IMR-90 (cell line): Measurements from ENCODE around the gene USP16. TPM values are rescaled to one million over a fixed set of nuclear protein-coding genes. Genes with fewer than 3 reads are reported as not detected.

Experiments
- ATAC-seq: fragments of 200-7000 bp; cut with Tn5 transposase; 2 replicates; pipeline ENCODE4 v1.9.1; 2020; ENCODE audit warnings: low read depth, mild to moderate bottlenecking, moderate library complexity
- BruUV-seq: library from RNA; stranded (reverse); fragments of 400-500 nt; replicated peaks from 2 replicates; lab custom pipeline; 2021; lab: Mats Ljungman, UMichigan
- CTCF ChIA-PET: fragments of 300-600 bp; formaldehyde crosslinking; extraction: SDS; loops from one replicate; lab custom pipeline; 2021; ENCODE audit warnings: antibody characterized with exemption; lab: Yijun Ruan, JAX
- POLR2A ChIA-PET: fragments of 300-600 bp; sonication (Branson Sonifier 250); formaldehyde crosslinking; loops from one replicate; lab custom pipeline; 2022; ENCODE audit warnings: antibody characterized with exemption; ENCODE audit not compliant: unreplicated experiment; lab: Charles Lee
- DNase-seq: peaks from one replicate; pipeline ENCODE4 v3.0.0; 2013
- H2AFZ ChIP-seq: replicated peaks from 2 replicates; pipeline ENCODE3; 2013; ENCODE audit warnings: low read length, mild to moderate bottlenecking; ENCODE audit not compliant: poor library complexity
- H2AK5ac ChIP-seq: 2 replicates; pipeline ENCODE4 v1.6.1; 2013; ENCODE audit warnings: low read depth, low read length, inconsistent platforms
- H2AK9ac ChIP-seq: replicated peaks from 2 replicates; pipeline ENCODE3; 2013; ENCODE audit warnings: mild to moderate bottlenecking, low read depth, low read length, moderate library complexity; ENCODE audit not compliant: poor library complexity
- H2BK120ac ChIP-seq: 2 replicates; pipeline ENCODE4 v1.6.1; 2013; ENCODE audit warnings: low read depth, low read length, inconsistent platforms
- H2BK15ac ChIP-seq: 3 replicates; pipeline ENCODE4 v1.6.1; 2013; ENCODE audit warnings: low read depth, low read length, inconsistent platforms
- H2BK20ac ChIP-seq: 2 replicates; pipeline ENCODE4 v1.6.1; 2013; ENCODE audit warnings: low read depth, mild to moderate bottlenecking, inconsistent platforms, low read length, moderate library complexity
- H2BK5ac ChIP-seq: 2 replicates; pipeline ENCODE4 v1.6.1; 2013; ENCODE audit warnings: mild to moderate bottlenecking, low read depth, low read length, inconsistent platforms; ENCODE audit not compliant: poor library complexity, severe bottlenecking
- H3K14ac ChIP-seq: replicated peaks from 2 replicates; pipeline ENCODE4 v1.6.1; 2013; ENCODE audit warnings: low read depth, low read length, inconsistent platforms
- H3K18ac ChIP-seq: 2 replicates; pipeline ENCODE4 v1.6.1; 2013; ENCODE audit warnings: low read depth, low read length, control low read depth
- H3K23ac ChIP-seq: 2 replicates; pipeline ENCODE4 v1.6.1; 2013; ENCODE audit warnings: low read depth, low read length, inconsistent platforms
- H3K27ac ChIP-seq: 2 replicates; pipeline ENCODE4 v1.5.1; 2013; ENCODE audit warnings: mild to moderate bottlenecking, control low read depth, low read length; ENCODE audit not compliant: insufficient read depth
- H3K27me3 ChIP-seq: 2 replicates; pipeline ENCODE4 v1.6.1; 2013; ENCODE audit warnings: low read length; ENCODE audit not compliant: control insufficient read depth, insufficient read depth
- H3K36me3 ChIP-seq: 2 replicates; pipeline ENCODE4 v1.6.1; 2013; ENCODE audit warnings: low read length, mixed read lengths; ENCODE audit not compliant: control insufficient read depth, insufficient read depth
- H3K4ac ChIP-seq: 2 replicates; pipeline ENCODE4 v1.6.1; 2013; ENCODE audit warnings: low read depth, low read length, inconsistent platforms
- H3K4me1 ChIP-seq: 2 replicates; pipeline ENCODE4 v1.6.1; 2013; ENCODE audit warnings: low read length, mixed read lengths; ENCODE audit not compliant: control insufficient read depth, insufficient read depth
- H3K4me2 ChIP-seq: 2 replicates; pipeline ENCODE4 v1.6.1; 2013; ENCODE audit warnings: low read depth, mild to moderate bottlenecking, control low read depth, low read length, moderate library complexity
- H3K4me3 ChIP-seq: 2 replicates; pipeline ENCODE4 v1.5.1; 2013; ENCODE audit warnings: low read depth, mild to moderate bottlenecking, control low read depth, low read length, moderate library complexity; ENCODE audit not compliant: insufficient read depth
- H3K56ac ChIP-seq: 2 replicates; pipeline ENCODE4 v1.6.1; 2013; ENCODE audit warnings: low read length, inconsistent platforms; ENCODE audit not compliant: insufficient read depth; ENCODE audit errors: extremely low read depth
- H3K79me1 ChIP-seq, 2 experiments: 2 replicates each; pipeline ENCODE4 v1.6.1; 2013; ENCODE audit warnings: low read length in 2 of 2, inconsistent platforms in 1 of 2, low read depth in 1 of 2
- H3K9ac ChIP-seq: 2 replicates; pipeline ENCODE4 v1.6.1; 2013; ENCODE audit warnings: low read depth, low read length, control low read depth
- H3K9me1 ChIP-seq: 2 replicates; pipeline ENCODE4 v1.6.1; 2013; ENCODE audit warnings: low read length, inconsistent platforms; ENCODE audit not compliant: insufficient read depth
- H3K9me3 ChIP-seq: 2 replicates; pipeline ENCODE4 v1.6.1; 2013; ENCODE audit warnings: low read length; ENCODE audit not compliant: control insufficient read depth, insufficient read depth
- H4K20me1 ChIP-seq: 2 replicates; pipeline ENCODE4 v1.6.1; 2013; ENCODE audit warnings: low read length, inconsistent platforms; ENCODE audit not compliant: insufficient read depth
- H4K5ac ChIP-seq: 2 replicates; pipeline ENCODE4 v1.6.1; 2013; ENCODE audit warnings: mild to moderate bottlenecking, low read depth, low read length, control low read depth
- H4K8ac ChIP-seq, 2 experiments: 2 replicates each; pipeline ENCODE4 v1.6.1; 2013; ENCODE audit warnings: low read depth in 2 of 2, low read length in 2 of 2, control low read depth in 1 of 2, inconsistent platforms in 1 of 2
- H4K91ac ChIP-seq: 2 replicates; pipeline ENCODE4 v1.6.1; 2013; ENCODE audit warnings: low read depth, low read length, inconsistent platforms; ENCODE audit not compliant: insufficient read depth
- MXI1 ChIP-seq: IDR thresholded peaks from 2 replicates; pipeline ENCODE4 v1.6.1; 2012; ENCODE audit warnings: low read depth, mild to moderate bottlenecking, low read length, moderate library complexity, borderline replicate concordance
- POLR2A ChIP-seq: IDR thresholded peaks from 2 replicates; pipeline ENCODE4 v1.6.1; 2012; ENCODE audit warnings: mild to moderate bottlenecking, low read depth, low read length
- WGBS, 2 experiments: methylation state at CpG; one replicate each; pipeline versions ENCODE4 v1.1.5 to v1.1.7; 2013; ENCODE audit warnings: missing lambda C conversion rate in 2 of 2; ENCODE audit not compliant: insufficient read length in 1 of 2; ENCODE audit errors: extremely low coverage in 2 of 2; 5-methylcytosine and 5-hydroxymethylcytosine counted together
- dilution Hi-C: fragments of 300-500 bp; cut with HindIII; formaldehyde crosslinking; loops from one replicate; pipeline ENCODE4 v1.14.3; 2018; ENCODE audit warnings: low sequenced_read_pairs; ENCODE audit not compliant: unreplicated experiment
- in situ Hi-C: fragments of 300-500 bp; cut with MboI; formaldehyde crosslinking; loops from 3 replicates; pipeline ENCODE4 v1.14.3; 2019; ENCODE audit warnings: low sequenced_read_pairs, inconsistent platforms, mixed read lengths
- intact Hi-C: fragments of 100-400 bp; cut with micrococcal nuclease; formaldehyde crosslinking; loops from 2 replicates; pipeline ENCODE4 v1.10.0; 2022
- polyA plus RNA-seq, 3 experiments: library from polyadenylated mRNA; depleted of rRNA; stranded (reverse); fragments of >200 nt; gene quantifications; 2 replicates each; pipeline ENCODE4 v1.2.3, GENCODE V29; 2012; ENCODE audit warnings: low replicate concordance in 1 of 3
- total RNA-seq: library from RNA; depleted of rRNA; stranded (reverse); fragments of >200 nt; gene quantifications from 2 replicates; pipeline ENCODE4 v1.2.3, GENCODE V29; 2012

The USP16 gene
- total and polyA plus RNA-seq, 2 of the 4 experiments (the other 2 are of a cell fraction): 15.5 to 28.7 TPM

- peaks cover 0 to 14% of the 10 kb centered on the region in 2 experiments; a peak in 2 of 4 replicates for H3K79me1 ChIP-seq
- peak overlapping the region; percentile 2; the same call in 1 of the 2 replicates for H3K18ac ChIP-seq
- ChIA-PET CTCF (interaction anchor here (1.2 kb wide), 1 partner anchor 304 kb away, joined by 3 read pairs; no protein-coding TSS in a partner anchor), POLR2A (no interaction called here)
- H2AK9ac ChIP-seq: peak overlapping the region; percentile 95
- H3K4me1 ChIP-seq: peaks cover 9% of the 10 kb centered on the region
- no peak for TF ChIP-seq POLR2A
- 0 out of 2 replicates have a peak, but pooled peaks have one; percentile 31 for TF ChIP-seq MXI1
- peak overlapping the region; percentile 81; the same call in 1 of the 2 replicates for H4K91ac ChIP-seq
- H3K9me1 ChIP-seq: peaks cover 7% of the 10 kb centered on the region; the same call in 1 of the 2 replicates
- H3K27ac ChIP-seq: peak overlapping the region; percentile 86
- H3K9ac ChIP-seq: peak overlapping the region; percentile 91
- H2AK5ac ChIP-seq: peak overlapping the region; percentile 84
- peak overlapping the region; percentile 13 for H4K5ac ChIP-seq
- peak overlapping the region; percentile 72 for H3K4ac ChIP-seq
- H2BK120ac ChIP-seq: no peak overlapping the region
- dilution Hi-C loops (no loop called here), intact Hi-C loops (no loop called here), in situ Hi-C loops (no loop called here)
- H4K8ac ChIP-seq: peak overlapping the region; percentile 35 to 86
- H3K14ac ChIP-seq: peak overlapping the region; percentile 85
- no peaks in the 10 kb centered on the region for H3K9me3 ChIP-seq
- H3K36me3 ChIP-seq: no peaks in the 10 kb centered on the region; the same call in 1 of the 2 replicates
- H3K23ac ChIP-seq: peak overlapping the region; percentile 82
- BruUV-seq: no TSS peak
- ATAC-seq (no peak; the same call in 1 of the 2 replicates), DNase-seq (peak; percentile 38)
- peaks cover 27% of the 10 kb centered on the region for H4K20me1 ChIP-seq
- 0% methylated on average over 12 of the region's 13 CpGs; no CpG with 5 or more reads in 1 of the 2 experiments for WGBS, 2 experiments
- peak overlapping the region; percentile 94 for H3K4me2 ChIP-seq
- peak overlapping the region; percentile 73 for H2BK5ac ChIP-seq
- peak overlapping the region; percentile 94 for H2AFZ ChIP-seq
- H2BK20ac ChIP-seq: no peak overlapping the region
- H3K4me3 ChIP-seq: peak overlapping the region; percentile 74
- H3K27me3 ChIP-seq: no peaks in the 10 kb centered on the region
- peak overlapping the region; percentile 54 for H3K56ac ChIP-seq
- H2BK15ac ChIP-seq: no peak overlapping the region
Observed at GRCh38 chr21:29072873-29073221, 48.4 kb downstream of the USP16 start.
